Epithelial cell of esophagus (primary cell): ENCODE measurements around the gene WHAMM.

Source experiments
- DNase-seq: peaks from one replicate; pipeline ENCODE4 v3.0.0; 2010; ENCODE audit warnings: low read depth
- H3K4me3 ChIP-seq: 2 replicates; pipeline ENCODE4 v1.5.1; 2011; ENCODE audit warnings: mild to moderate bottlenecking, low read length, control low read depth
- TF ChIP-seq, protein P1 (sequence below): IDR thresholded peaks from 2 replicates; pipeline ENCODE4 v1.5.1; 2011; ENCODE audit warnings: low read depth, mild to moderate bottlenecking, low read length, control low read depth, inconsistent platforms; ENCODE audit not compliant: insufficient read depth; ENCODE audit errors: missing control alignments

Gene WHAMM

GRCh38 chr15:82829234-82829633 lies 19.8 kb downstream of the WHAMM start:
- H3K4me3 ChIP-seq: no peak overlapping the region
- TF ChIP-seq, protein P1, sequence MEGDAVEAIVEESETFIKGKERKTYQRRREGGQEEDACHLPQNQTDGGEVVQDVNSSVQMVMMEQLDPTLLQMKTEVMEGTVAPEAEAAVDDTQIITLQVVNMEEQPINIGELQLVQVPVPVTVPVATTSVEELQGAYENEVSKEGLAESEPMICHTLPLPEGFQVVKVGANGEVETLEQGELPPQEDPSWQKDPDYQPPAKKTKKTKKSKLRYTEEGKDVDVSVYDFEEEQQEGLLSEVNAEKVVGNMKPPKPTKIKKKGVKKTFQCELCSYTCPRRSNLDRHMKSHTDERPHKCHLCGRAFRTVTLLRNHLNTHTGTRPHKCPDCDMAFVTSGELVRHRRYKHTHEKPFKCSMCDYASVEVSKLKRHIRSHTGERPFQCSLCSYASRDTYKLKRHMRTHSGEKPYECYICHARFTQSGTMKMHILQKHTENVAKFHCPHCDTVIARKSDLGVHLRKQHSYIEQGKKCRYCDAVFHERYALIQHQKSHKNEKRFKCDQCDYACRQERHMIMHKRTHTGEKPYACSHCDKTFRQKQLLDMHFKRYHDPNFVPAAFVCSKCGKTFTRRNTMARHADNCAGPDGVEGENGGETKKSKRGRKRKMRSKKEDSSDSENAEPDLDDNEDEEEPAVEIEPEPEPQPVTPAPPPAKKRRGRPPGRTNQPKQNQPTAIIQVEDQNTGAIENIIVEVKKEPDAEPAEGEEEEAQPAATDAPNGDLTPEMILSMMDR: no peak
- DNase-seq: no peak

- TF ChIP-seq, protein P1: no peak
- peak; percentile 44 for DNase-seq
- H3K4me3 ChIP-seq: no peak overlapping the region
Measured at GRCh38 chr15:82830427-82831173, 21.2 kb downstream of the WHAMM start.

DNA sequence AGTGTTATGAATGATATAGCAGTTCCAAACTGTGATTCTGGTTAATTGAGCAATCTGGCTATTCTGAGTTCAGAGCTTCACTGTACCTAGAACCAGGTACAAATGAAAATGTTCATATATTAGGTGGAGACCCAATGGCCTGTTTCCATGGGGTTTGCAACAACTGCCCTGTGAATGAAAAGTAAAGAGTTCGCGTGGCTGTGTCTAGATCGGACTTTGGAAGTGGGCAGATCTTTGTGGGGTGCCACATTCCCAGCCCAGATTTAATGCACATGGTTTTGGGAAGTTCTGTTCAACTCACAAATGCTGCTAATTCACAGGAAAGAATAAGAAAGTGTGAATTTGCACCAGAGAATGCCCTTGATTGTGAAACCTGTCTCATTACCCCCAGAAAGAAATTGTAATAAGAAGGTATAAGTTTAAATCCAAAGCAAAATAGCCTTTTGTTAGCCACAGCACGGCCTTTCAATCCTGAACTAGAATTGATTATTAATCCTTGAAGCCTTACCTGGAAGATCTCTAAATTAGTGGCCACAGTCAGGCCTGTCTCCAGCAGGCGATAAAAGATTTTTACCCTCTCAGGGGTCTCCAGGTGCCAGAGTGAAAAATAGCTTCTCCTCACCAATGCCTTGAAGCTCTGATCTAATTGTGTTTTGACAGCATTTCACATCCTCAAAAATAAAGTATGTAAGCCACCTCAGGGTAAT lies 22.6 kb downstream of the WHAMM start:
- TF ChIP-seq, protein P1: no peak
- no peak for DNase-seq
- H3K4me3 ChIP-seq: no peak overlapping the region

DNA sequence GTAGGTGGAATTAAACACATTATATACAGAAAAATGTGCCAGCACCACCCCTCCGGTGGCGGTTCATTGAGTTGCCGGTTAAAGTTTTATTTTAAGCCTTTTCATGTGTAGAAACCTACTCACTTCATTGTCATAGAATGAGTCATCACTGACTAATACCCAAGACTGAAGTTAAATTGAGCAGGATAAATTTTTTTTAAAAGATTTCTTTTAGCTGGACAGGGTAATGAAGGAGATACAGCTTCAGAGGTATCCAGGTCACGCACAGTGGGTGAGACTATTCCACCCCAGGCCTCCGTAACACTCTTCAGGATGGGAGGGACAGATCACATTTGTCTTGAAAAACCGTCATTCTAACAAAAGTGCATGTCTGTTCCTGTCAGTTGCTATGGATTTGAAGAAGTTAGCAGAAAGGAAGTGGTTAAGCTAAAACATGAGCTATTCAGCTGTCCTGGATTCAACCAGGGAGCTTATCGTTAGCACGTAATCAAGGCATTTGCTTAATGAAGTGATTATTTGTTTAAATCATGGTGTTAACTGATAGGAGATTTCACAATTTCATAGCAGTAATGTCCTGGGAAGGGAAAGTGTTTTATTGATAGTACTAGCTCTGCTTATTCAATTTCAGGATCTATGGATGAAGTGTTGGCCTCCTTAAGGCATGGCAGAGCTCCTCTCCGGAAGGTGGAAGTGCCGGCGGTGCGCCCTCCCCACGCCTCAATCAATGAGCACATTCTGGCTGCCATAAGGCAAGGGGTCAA lies 23.4 kb downstream of the WHAMM start:
- DNase-seq: peak; percentile 89
- no peak overlapping the region for H3K4me3 ChIP-seq
- TF ChIP-seq, protein P1: peak; percentile 9

DNA sequence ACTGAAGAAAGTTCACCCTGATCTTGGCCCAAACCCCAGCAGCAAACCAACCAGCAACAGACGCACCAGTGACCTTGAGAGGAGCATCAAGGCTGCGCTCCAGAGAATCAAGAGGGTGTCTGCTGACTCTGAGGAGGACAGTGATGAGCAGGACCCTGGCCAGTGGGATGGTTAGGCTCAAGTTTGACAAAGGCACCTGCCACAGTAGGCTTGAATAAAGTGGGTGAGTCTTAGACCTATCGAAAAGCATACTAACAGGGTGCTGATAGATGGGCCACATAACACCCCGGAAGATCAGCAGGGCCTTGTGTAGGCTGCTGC lies 23.9 kb downstream of the WHAMM start:
- TF ChIP-seq, protein P1: no peak
- DNase-seq: no peak
- H3K4me3 ChIP-seq: no peak overlapping the region

DNA sequence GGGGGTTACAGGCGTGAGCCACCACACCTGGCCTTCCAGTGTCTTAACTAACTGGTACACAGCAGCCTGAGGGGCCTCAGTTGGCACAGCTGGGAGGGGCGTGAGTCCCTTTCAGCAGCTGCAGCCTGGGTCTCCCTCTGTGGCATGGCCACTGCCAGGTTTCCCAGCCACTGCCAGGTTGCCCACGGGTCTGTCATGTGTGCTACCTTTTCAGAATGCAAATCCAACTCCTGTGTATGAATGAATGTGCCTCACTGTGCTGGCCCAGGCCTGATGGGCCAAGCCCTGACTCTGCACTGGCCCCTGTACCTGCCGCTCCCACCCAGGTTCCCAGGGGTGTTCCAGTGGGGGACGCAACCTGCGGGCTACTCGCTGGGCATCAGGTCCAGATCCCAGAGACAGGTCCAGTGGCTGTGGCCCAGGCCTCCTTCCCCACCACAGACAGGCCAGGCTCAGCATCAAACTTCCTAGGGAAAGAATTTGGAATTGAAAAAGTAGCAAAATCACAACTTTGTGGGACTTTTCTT lies 26.0 kb downstream of the WHAMM start:
- H3K4me3 ChIP-seq: no peak overlapping the region
- DNase-seq: no peak

More for the DNA sequence above, 26.0 kb downstream of the WHAMM start:
- TF ChIP-seq, protein P1: no peak
